Endothelial cell of umbilical vein (primary cell): ENCODE measurements around the gene ULK4. TPM values are rescaled to one million over a fixed set of nuclear protein-coding genes. Genes with fewer than 3 reads are reported as not detected.

ENCODE experiments used
- BruUV-seq: library from RNA; stranded (reverse); fragments of 400-500 nt; replicated peaks from 2 replicates; lab custom pipeline; 2021; lab: Mats Ljungman, UMichigan
- CTCF ChIA-PET: fragments of 300-600, 350-600 bp; sonication (Branson Sonifier 250); formaldehyde crosslinking; loops from one replicate; lab custom pipeline; 2021; ENCODE audit warnings: antibody characterized with exemption, inconsistent platforms; lab: Charles Lee
- POLR2A ChIA-PET: fragments of 300-600, 350-600 bp; sonication (Branson Sonifier 250); formaldehyde crosslinking; loops from one replicate; lab custom pipeline; 2021; ENCODE audit warnings: antibody characterized with exemption, inconsistent platforms; lab: Charles Lee
- DNase-seq: peaks from one replicate; pipeline ENCODE4 v3.0.0-alpha.2; 2011; ENCODE audit warnings: low read depth, low spot score
- FAIRE-seq: peaks from 2 replicates; lab custom pipeline; 2011; peaks lifted over from hg19 to GRCh38; lab: Jason Lieb, UNC
- H2AFZ ChIP-seq: 2 replicates; pipeline ENCODE4 v1.6.0; 2012; ENCODE audit warnings: low read depth, low read length, control low read depth, inconsistent platforms
- H3K27ac ChIP-seq: 2 replicates; pipeline ENCODE4 v1.5.1; 2011; ENCODE audit warnings: low read depth, mild to moderate bottlenecking, control low read depth, low read length, moderate library complexity; ENCODE audit not compliant: insufficient read depth
- H3K27me3 ChIP-seq, 2 experiments: 2 replicates each; pipeline versions ENCODE4 v1.6.0 to v1.6.1; 2011; ENCODE audit warnings: low read length in 2 of 2, mixed read lengths in 1 of 2; ENCODE audit not compliant: control insufficient read depth in 2 of 2, insufficient read depth in 2 of 2
- H3K36me3 ChIP-seq, 2 experiments: 2 replicates in 1 of 2; 3 replicates in 1 of 2; pipeline ENCODE4 v1.5.1; 2011; ENCODE audit warnings: low read length in 2 of 2, mild to moderate bottlenecking in 1 of 2, moderate library complexity in 1 of 2; ENCODE audit not compliant: control insufficient read depth in 2 of 2, insufficient read depth in 2 of 2; ENCODE audit errors: extremely low read depth in 1 of 2
- H3K4me1 ChIP-seq: 3 replicates; pipeline ENCODE4 v1.5.1; 2011; ENCODE audit warnings: mild to moderate bottlenecking, low read length; ENCODE audit not compliant: control insufficient read depth, insufficient read depth; ENCODE audit errors: extremely low read depth
- H3K4me2 ChIP-seq: 2 replicates; pipeline ENCODE4 v1.6.1; 2011; ENCODE audit warnings: low read length, control low read depth, mixed read lengths; ENCODE audit not compliant: insufficient read depth
- H3K4me3 ChIP-seq, 3 experiments: fragments of 200-600 bp in 1 of 3; sonication (generic), shearing (Covaris generic) in 1 of 3; replicated peaks in 1 of 3; 2 replicates each; pipeline ENCODE4 v1.5.1; 2011 to 2016; ENCODE audit warnings: control low read depth in 3 of 3, low read length in 3 of 3, mild to moderate bottlenecking in 2 of 3, inconsistent platforms in 1 of 3, low read depth in 1 of 3, moderate library complexity in 1 of 3; ENCODE audit not compliant: insufficient read depth in 1 of 3
- H3K79me2 ChIP-seq: 2 replicates; pipeline ENCODE4 v1.6.0; 2012; ENCODE audit warnings: low read length, inconsistent platforms; ENCODE audit not compliant: control insufficient read depth, insufficient read depth
- H3K9ac ChIP-seq: replicated peaks from 2 replicates; pipeline ENCODE3; 2011; ENCODE audit warnings: low read length, control low read depth; ENCODE audit not compliant: insufficient read depth; ENCODE audit errors: extremely low read depth
- H3K9me1 ChIP-seq: replicated peaks from 3 replicates; pipeline ENCODE4 v1.6.0; 2011; ENCODE audit warnings: mild to moderate bottlenecking, low read length; ENCODE audit not compliant: control insufficient read depth, insufficient read depth; ENCODE audit errors: extremely low read depth
- H3K9me3 ChIP-seq: replicated peaks from 2 replicates; pipeline ENCODE4 v1.5.1; 2012; ENCODE audit warnings: low read length, inconsistent platforms; ENCODE audit not compliant: control insufficient read depth, insufficient read depth
- H4K20me1 ChIP-seq: replicated peaks from 2 replicates; pipeline ENCODE3; 2011; ENCODE audit warnings: mild to moderate bottlenecking, low read length; ENCODE audit not compliant: control insufficient read depth, insufficient read depth; ENCODE audit errors: extremely low read depth
- EZH2 ChIP-seq: IDR thresholded peaks from 2 replicates; pipeline ENCODE4 v1.6.1; 2012; ENCODE audit warnings: borderline replicate concordance, low read depth, mild to moderate bottlenecking, moderate library complexity, low read length, inconsistent platforms; ENCODE audit not compliant: severe bottlenecking
- FOS ChIP-seq: IDR thresholded peaks from 2 replicates; pipeline ENCODE4 v1.6.1; 2011; ENCODE audit warnings: mild to moderate bottlenecking, low read length, moderate library complexity, borderline replicate concordance; ENCODE audit not compliant: insufficient read depth
- GATA2 ChIP-seq: IDR thresholded peaks from 2 replicates; pipeline ENCODE4 v1.7.0; 2011; ENCODE audit warnings: low read depth, mild to moderate bottlenecking, moderate library complexity, mixed read lengths, low read length; ENCODE audit not compliant: insufficient read length, insufficient read depth
- JUN ChIP-seq: IDR thresholded peaks from 2 replicates; pipeline ENCODE4 v1.6.1; 2011; ENCODE audit warnings: borderline replicate concordance, low read depth; ENCODE audit not compliant: insufficient read length, insufficient read depth
- MYC ChIP-seq: IDR thresholded peaks from one replicate; pipeline ENCODE4 v1.6.1; 2011; ENCODE audit warnings: mild to moderate bottlenecking, low read depth, low read length
- POLR2A ChIP-seq: IDR thresholded peaks from 2 replicates; pipeline ENCODE4 v1.6.1; 2012; ENCODE audit warnings: low read depth, mild to moderate bottlenecking, control low read depth, low read length
- POLR2AphosphoS5 ChIP-seq: IDR thresholded peaks from 2 replicates; pipeline ENCODE4 v1.6.1; 2012; ENCODE audit warnings: low read depth, mild to moderate bottlenecking, control low read depth, low read length, moderate library complexity; ENCODE audit not compliant: insufficient read depth
- dilution Hi-C: fragments of 300-500 bp; cut with MboI; formaldehyde crosslinking; loops from one replicate; pipeline ENCODE4 v1.15.0; 2019; ENCODE audit warnings: low sequenced_read_pairs; ENCODE audit not compliant: extremely low pct_ligation_motif_present
- intact Hi-C: fragments of 100-400 bp; cut with micrococcal nuclease; formaldehyde crosslinking; loops from one replicate; pipeline ENCODE4 v1.10.0; 2022
- polyA plus RNA-seq, 4 experiments: library from polyadenylated mRNA; depleted of rRNA in 3 of 4; stranded (reverse) in 3 of 4; unstranded in 1 of 4; fragments of >200 nt; gene quantifications; 2 replicates each; pipeline versions ENCODE4 v1.2.1 to v1.2.3, GENCODE V29; 2011 to 2012; ENCODE audit warnings: missing spikeins in 1 of 4
- total RNA-seq: library from RNA; stranded (reverse); gene quantifications from 2 replicates; pipeline ENCODE4 v1.2.3, GENCODE V29; 2021
- TF ChIP-seq, protein P1 (sequence below): IDR thresholded peaks from 2 replicates; pipeline ENCODE4 v1.6.1; 2011; ENCODE audit not compliant: insufficient read depth, insufficient read length
- TF ChIP-seq, protein P2 (sequence below), 2 donors: IDR thresholded peaks; 1 replicate in 1 of 2; 2 replicates in 1 of 2; pipeline ENCODE4 v1.5.1; 2011; ENCODE audit warnings: low read length in 2 of 2, mild to moderate bottlenecking in 2 of 2, moderate library complexity in 2 of 2, control low read depth in 1 of 2, inconsistent platforms in 1 of 2, low read depth in 1 of 2; ENCODE audit not compliant: insufficient read depth in 1 of 2; ENCODE audit errors: extremely low read depth in 1 of 2

ULK4 gene
- total and polyA plus RNA-seq, 2 donors (not counting 3 experiments of a cell fraction or from before 2014, with no cell fraction given): 3.3 to 16.0 TPM

DNA sequence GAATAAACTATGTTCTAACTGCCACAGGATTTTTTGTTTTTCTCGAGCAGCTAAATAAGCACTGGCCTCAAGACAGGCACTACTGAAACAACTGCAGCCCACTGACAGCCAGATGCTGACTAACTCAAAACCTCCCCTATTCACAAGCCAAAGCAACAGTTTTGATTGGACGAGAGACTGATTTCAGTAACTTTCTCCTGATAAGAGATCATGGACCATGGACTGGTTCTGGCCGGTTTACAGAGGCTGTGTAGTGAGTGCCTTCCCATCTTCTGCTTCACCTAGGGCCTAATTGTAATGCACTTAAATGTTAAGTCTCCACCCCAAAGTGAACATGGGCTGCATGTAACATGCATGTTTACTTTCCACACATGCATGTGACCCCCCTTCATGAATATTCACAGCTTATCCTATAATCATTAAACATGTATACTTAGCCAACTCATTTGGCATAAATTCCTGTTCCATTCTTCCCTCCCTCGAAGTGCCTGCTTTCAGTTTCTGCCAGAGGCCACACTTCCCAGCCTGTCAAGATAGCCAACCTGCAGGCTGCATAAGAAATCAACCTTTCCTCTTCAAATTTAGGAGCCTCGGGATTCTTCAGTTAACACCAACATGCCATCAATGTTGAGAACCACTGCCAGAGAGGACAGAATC is 108.2 kb downstream of the ULK4 start:
- CTCF ChIA-PET: no interaction called here
- intact Hi-C loops (no loop called here), dilution Hi-C loops (no loop called here)
- no peak overlapping the region for H3K27ac ChIP-seq
- no peaks in the 10 kb centered on the region for H3K79me2 ChIP-seq
- BruUV-seq: no TSS peak
- no peak overlapping the region for H3K4me2 ChIP-seq
- H3K4me3 ChIP-seq: no peak overlapping the region
- H3K9ac ChIP-seq: no peak overlapping the region
- no peaks in the 10 kb centered on the region for H3K4me1 ChIP-seq
- TF ChIP-seq FOS (no peak), EZH2 (no peak)
- no peaks in the 10 kb centered on the region for H3K36me3 ChIP-seq
- H3K9me3 ChIP-seq: no peaks in the 10 kb centered on the region
- no peak for FAIRE-seq
- no peak overlapping the region for H2AFZ ChIP-seq
- no peak for DNase-seq
- no peaks in the 10 kb centered on the region for H3K9me1 ChIP-seq
- POLR2A ChIA-PET: no interaction called here
- H3K27me3 ChIP-seq: no peaks in the 10 kb centered on the region
- no peaks in the 10 kb centered on the region for H4K20me1 ChIP-seq

DNA sequence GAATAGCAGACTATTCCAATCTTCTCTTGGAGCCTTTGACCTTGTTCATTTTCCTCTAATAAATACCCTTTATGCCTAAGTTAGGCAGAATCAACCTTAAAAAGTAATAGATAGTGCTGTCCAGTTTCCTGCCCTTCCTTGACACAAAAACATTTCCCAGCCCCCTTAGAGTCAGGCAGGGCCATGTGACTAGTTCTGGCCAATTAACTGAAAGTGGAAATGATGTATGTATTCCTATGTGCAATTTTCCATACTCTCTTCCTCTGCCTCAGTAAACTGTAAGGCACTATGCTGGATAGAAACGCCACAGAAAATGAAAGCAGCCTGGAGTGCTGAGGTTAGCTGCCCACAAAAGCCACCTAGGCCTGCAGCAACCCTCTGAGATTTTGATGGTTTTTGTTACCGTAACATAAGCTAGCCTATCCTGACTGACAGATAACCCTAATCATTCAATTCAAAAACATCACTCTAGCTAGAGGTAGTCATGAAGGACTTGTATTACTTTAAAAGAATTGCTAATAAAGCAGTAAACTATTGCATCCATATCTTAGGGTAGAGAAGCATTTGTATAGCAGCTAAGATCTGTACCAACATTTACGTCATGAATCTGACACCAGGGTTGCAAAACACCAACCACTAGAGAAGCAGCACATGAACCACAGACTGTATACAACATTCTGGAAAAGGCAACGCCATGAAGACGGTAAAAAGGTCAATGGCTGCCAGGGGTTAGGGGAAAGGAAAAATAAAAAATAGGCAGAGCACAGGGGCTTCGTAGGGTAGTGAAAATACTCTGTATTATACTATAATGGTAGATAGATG is 112.9 kb downstream of the ULK4 start:
- no peaks in the 10 kb centered on the region for H4K20me1 ChIP-seq
- no peaks in the 10 kb centered on the region for H3K9me3 ChIP-seq
- DNase-seq (no peak), FAIRE-seq (no peak)
- no peaks in the 10 kb centered on the region for H3K27me3 ChIP-seq
- dilution Hi-C loops (no loop called here), intact Hi-C loops (no loop called here)
- no peaks in the 10 kb centered on the region for H3K36me3 ChIP-seq
- H3K4me1 ChIP-seq: no peaks in the 10 kb centered on the region
- BruUV-seq: no TSS peak
- H3K79me2 ChIP-seq: no peaks in the 10 kb centered on the region
- no peak overlapping the region for H3K27ac ChIP-seq
- no peak overlapping the region for H3K4me3 ChIP-seq
- CTCF ChIA-PET: no interaction called here
- TF ChIP-seq JUN (no peak), POLR2AphosphoS5 (no peak), POLR2A (no peak), FOS (no peak), EZH2 (no peak), GATA2 (no peak), MYC (no peak)
- TF ChIP-seq, protein P1, sequence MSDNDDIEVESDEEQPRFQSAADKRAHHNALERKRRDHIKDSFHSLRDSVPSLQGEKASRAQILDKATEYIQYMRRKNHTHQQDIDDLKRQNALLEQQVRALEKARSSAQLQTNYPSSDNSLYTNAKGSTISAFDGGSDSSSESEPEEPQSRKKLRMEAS: no peak
- TF ChIP-seq, protein P2, sequence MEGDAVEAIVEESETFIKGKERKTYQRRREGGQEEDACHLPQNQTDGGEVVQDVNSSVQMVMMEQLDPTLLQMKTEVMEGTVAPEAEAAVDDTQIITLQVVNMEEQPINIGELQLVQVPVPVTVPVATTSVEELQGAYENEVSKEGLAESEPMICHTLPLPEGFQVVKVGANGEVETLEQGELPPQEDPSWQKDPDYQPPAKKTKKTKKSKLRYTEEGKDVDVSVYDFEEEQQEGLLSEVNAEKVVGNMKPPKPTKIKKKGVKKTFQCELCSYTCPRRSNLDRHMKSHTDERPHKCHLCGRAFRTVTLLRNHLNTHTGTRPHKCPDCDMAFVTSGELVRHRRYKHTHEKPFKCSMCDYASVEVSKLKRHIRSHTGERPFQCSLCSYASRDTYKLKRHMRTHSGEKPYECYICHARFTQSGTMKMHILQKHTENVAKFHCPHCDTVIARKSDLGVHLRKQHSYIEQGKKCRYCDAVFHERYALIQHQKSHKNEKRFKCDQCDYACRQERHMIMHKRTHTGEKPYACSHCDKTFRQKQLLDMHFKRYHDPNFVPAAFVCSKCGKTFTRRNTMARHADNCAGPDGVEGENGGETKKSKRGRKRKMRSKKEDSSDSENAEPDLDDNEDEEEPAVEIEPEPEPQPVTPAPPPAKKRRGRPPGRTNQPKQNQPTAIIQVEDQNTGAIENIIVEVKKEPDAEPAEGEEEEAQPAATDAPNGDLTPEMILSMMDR (IDR thresholded peaks at IDR 0.05; ENCODE audit: extremely low read depth in 1 of 2, insufficient read depth in 1 of 2, low read depth in 1 of 2, low read length in 2 of 2): no peak
- POLR2A ChIA-PET: no interaction called here
- no peaks in the 10 kb centered on the region for H3K9me1 ChIP-seq
- H3K9ac ChIP-seq: no peak overlapping the region
- no peak overlapping the region for H3K4me2 ChIP-seq
- H2AFZ ChIP-seq: no peak overlapping the region
